CD4-positive, alpha-beta T cell treated with Interleukin-17A for 1 hour (primary cell): ENCODE measurements around the gene CDON.

Source experiments
- DNase-seq: peaks from one replicate; pipeline ENCODE4 v3.0.0-alpha.2; 2020

The CDON gene

GRCh38 chr11:126083829-126084607 lies 21.4 kb upstream of the CDON start:
- DNase-seq: peak; percentile 50

- DNase-seq: no peak
Observed at GRCh38 chr11:126082251-126083109, 19.8 kb upstream of the CDON start.

- DNase-seq: no peak
Observed at GRCh38 chr11:126081915-126082250, 19.2 kb upstream of the CDON start.

GRCh38 chr11:126080161-126080941 lies 17.7 kb upstream of the CDON start:
- DNase-seq: no peak

- no peak for DNase-seq
Observed at GRCh38 chr11:126079621-126080124, 17.0 kb upstream of the CDON start.

- DNase-seq: no peak
Observed at GRCh38 chr11:126076641-126077040, 14.0 kb upstream of the CDON start.

- no peak for DNase-seq
Observed at GRCh38 chr11:126072801-126073594, 10.3 kb upstream of the CDON start.

- DNase-seq: no peak
Observed at GRCh38 chr11:126072141-126072741, 9.6 kb upstream of the CDON start.

GRCh38 chr11:126063507-126063852 lies 814 bp upstream of the CDON start:
- DNase-seq: no peak

GRCh38 chr11:126061707-126062678 lies 673 bp downstream of the CDON start:
- DNase-seq: peak; percentile 23

GRCh38 chr11:126060757-126061171 lies 1.9 kb downstream of the CDON start:
- DNase-seq: no peak

- no peak for DNase-seq
Observed at GRCh38 chr11:126059238-126059781, 3.4 kb downstream of the CDON start.

GRCh38 chr11:126058105-126058874 lies 4.4 kb downstream of the CDON start:
- no peak for DNase-seq

GRCh38 chr11:126054882-126055281 lies 7.8 kb downstream of the CDON start:
- no peak for DNase-seq

- no peak for DNase-seq
Observed at GRCh38 chr11:126054408-126054807, 8.3 kb downstream of the CDON start.

- no peak for DNase-seq
Observed at GRCh38 chr11:126053415-126054286, 9.0 kb downstream of the CDON start.

GRCh38 chr11:126051117-126051516 lies 11.5 kb downstream of the CDON start:
- DNase-seq: no peak

GRCh38 chr11:126049159-126049558 lies 13.5 kb downstream of the CDON start:
- no peak for DNase-seq

- no peak for DNase-seq
Observed at GRCh38 chr11:126048197-126048596, 14.5 kb downstream of the CDON start.
